Ovary (tissue), 9 donors: Measurements from ENCODE around the gene CD300LF. TPM values are rescaled to one million over a fixed set of nuclear protein-coding genes. Genes with fewer than 3 reads are reported as not detected.
A peak's percentile ranks its signal among the peaks of the same experiment; 100 is the strongest.

ENCODE experiments used
- DNase-seq, 5 donors: peaks; one replicate each; pipeline ENCODE4 v3.0.0-alpha.2; 2019 to 2020
- H3K27ac ChIP-seq, 2 donors: fragments of 200-600 bp; one replicate each; pipeline versions ENCODE4 v1.5.1 to v1.8.0; 2019 to 2022
- H3K27me3 ChIP-seq: fragments of 200-600 bp; one replicate; pipeline ENCODE4 v1.8.0; 2022
- H3K36me3 ChIP-seq: fragments of 200-600 bp; sonication (generic); one replicate; pipeline ENCODE4 v1.5.1; 2019
- H3K4me1 ChIP-seq: one replicate; pipeline ENCODE4 v1.8.1; 2013; ENCODE audit warnings: mild to moderate bottlenecking, moderate library complexity; ENCODE audit not compliant: insufficient read depth
- H3K4me3 ChIP-seq: fragments of 200-600 bp; sonication (generic); one replicate; pipeline ENCODE4 v1.5.1; 2017
- H3K9me3 ChIP-seq, 2 donors: fragments of 200-600 bp in 1 of 2; sonication (generic) in 1 of 2; one replicate each; pipeline versions ENCODE4 v1.5.1 to v1.8.1; 2013 to 2019; ENCODE audit warnings: mild to moderate bottlenecking in 1 of 2, moderate library complexity in 1 of 2
- EP300 ChIP-seq: sonication (generic); formaldehyde crosslinking; IDR thresholded peaks from one replicate; pipeline ENCODE4 v1.6.1; 2017; ENCODE audit warnings: antibody characterized with exemption
- POLR2A ChIP-seq: fragments of 450-650 bp; IDR thresholded peaks from one replicate; pipeline ENCODE4 v1.6.1; 2017; ENCODE audit warnings: antibody characterized with exemption, mild to moderate bottlenecking, moderate library complexity
- WGBS, 3 donors: extraction: QIAGEN DNeasy Blood & Tissue Kit in 1 of 3; methylation state at CpG; one replicate each; pipeline versions ENCODE4 v1.1.5 to v1.1.7; 2013 to 2017; 5-methylcytosine and 5-hydroxymethylcytosine counted together
- intact Hi-C, 4 donors: fragments of 100-400 bp; cut with DNase I; formaldehyde crosslinking; loops; one replicate each; pipeline versions ENCODE4 v1.11.0 to v1.15.1; 2022 to 2023
- polyA plus RNA-seq, 2 donors: library from polyadenylated mRNA; stranded (reverse); fragments of 200-250 nt in 1 of 2; fragments of 350-450 nt in 1 of 2; fragmentation: Illumina TruSeq in 1 of 2; extraction: RNeasy Lipid Tissue Mini Kit (QIAGEN cat#74804) in 1 of 2; gene quantifications; one replicate each; pipeline ENCODE4 v1.2.3, GENCODE V29; 2013 to 2014
- total RNA-seq, 7 donors: library from RNA; depleted of rRNA in 2 of 7; stranded (reverse); fragments of >200 nt in 2 of 7; fragmentation: NEBNext Ultra II Directional in 3 of 7; extraction: Animal tissue kit (Norgen Biotek cat#: 25700) in 3 of 7; gene quantifications; one replicate each; pipeline versions ENCODE4 v1.1.0 to v1.2.4, GENCODE V29; 2016 to 2023
- TF ChIP-seq, protein P1 (sequence below), 3 donors: fragments of 450-650 bp in 2 of 3; fragments of 200-600 bp in 1 of 3; IDR thresholded peaks; one replicate each; pipeline versions ENCODE4 v1.5.1 to v1.8.0; 2016 to 2022; ENCODE audit warnings: antibody characterized with exemption in 3 of 3, mild to moderate bottlenecking in 1 of 3
- donor health status: DM: no; HTN: no; CAD: no; lungs with moderate emphysema.
- donor health status: DM: no; HTN: no; CAD: no.
- donor health status: Bipolar disorder and iron deficiency.
- donor health status: DM: yes; HTN: yes; CAD: no.
- donor health status: DM: no; HTN: no; CAD: no.
- donor health status: DM: yes; HTN: yes; CAD: no.

CD300LF gene
- total and polyA plus RNA-seq, 9 donors = 0.23 to 3.9 (median 0.39) TPM; not detected in 1

DNA sequence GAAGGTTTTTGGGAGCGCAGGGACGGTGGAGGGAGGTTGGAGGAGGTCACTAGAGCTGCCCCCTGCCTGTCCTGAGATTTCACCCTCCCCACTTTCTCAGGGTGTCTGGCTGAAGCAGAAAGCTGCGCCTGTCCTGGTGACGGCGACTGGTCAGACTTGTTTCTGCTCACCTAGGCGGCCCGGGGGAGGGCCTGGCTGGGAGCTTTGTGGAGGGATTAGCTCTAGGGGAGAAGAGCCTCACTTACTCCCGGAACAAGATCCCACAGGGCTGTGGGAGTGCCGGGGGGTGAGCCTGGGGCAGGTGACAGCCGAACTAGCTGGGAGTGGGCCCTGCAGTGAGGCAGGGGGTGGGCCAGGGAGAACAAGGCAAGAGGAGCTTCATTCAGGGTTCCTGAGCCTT lies 47.2 kb upstream of the CD300LF start:
- WGBS, 3 donors = 78 to 86% (median 86%) methylated on average over 10 of the region's 10 CpGs
- H3K36me3 ChIP-seq = no peaks in the 10 kb centered on the region
- peaks cover 23% of the 10 kb centered on the region for H3K4me1 ChIP-seq
- H3K4me3 ChIP-seq = no peak overlapping the region
- H3K9me3 ChIP-seq = no peaks in the 10 kb centered on the region
- no peak for TF ChIP-seq EP300
- no peak for TF ChIP-seq POLR2A
- TF ChIP-seq, protein P1, sequence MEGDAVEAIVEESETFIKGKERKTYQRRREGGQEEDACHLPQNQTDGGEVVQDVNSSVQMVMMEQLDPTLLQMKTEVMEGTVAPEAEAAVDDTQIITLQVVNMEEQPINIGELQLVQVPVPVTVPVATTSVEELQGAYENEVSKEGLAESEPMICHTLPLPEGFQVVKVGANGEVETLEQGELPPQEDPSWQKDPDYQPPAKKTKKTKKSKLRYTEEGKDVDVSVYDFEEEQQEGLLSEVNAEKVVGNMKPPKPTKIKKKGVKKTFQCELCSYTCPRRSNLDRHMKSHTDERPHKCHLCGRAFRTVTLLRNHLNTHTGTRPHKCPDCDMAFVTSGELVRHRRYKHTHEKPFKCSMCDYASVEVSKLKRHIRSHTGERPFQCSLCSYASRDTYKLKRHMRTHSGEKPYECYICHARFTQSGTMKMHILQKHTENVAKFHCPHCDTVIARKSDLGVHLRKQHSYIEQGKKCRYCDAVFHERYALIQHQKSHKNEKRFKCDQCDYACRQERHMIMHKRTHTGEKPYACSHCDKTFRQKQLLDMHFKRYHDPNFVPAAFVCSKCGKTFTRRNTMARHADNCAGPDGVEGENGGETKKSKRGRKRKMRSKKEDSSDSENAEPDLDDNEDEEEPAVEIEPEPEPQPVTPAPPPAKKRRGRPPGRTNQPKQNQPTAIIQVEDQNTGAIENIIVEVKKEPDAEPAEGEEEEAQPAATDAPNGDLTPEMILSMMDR (IDR thresholded peaks at IDR 0.05) = no peak
- H3K27ac ChIP-seq = no peak overlapping the region
- no peaks in the 10 kb centered on the region for H3K27me3 ChIP-seq
- peak in 1 of 5 donors; percentile 27 for DNase-seq
- intact Hi-C loops = no loop called here

DNA sequence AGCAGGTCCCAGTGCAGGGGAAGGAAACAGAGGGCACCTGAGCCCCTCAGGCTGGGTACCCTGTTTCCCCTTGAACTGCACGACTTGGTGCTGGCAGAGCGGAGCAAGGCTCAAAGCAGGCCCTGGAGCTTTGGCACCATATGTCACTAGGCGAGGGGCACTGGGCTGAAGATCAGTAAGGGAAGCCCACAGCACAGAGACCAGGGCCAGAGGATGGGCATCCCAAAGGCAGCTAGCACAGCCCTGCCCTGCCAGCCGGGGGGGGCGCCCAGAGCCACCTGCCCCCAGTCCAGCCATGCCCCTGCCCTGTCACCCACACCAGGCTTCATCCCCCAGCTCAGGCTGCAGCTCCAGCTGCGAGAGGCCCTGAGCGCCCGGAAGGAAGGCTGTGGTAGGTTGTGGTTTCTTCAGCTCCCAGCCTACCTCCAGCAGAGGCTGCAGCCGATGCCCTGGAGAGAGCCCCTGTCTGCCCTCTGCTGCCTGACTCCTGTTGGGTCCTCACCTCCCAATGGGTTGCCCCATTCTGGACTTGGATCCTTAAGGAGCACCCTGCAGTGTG lies 46.6 kb upstream of the CD300LF start:
- no peaks in the 10 kb centered on the region for H3K9me3 ChIP-seq
- no peaks in the 10 kb centered on the region for H3K27me3 ChIP-seq
- TF ChIP-seq EP300 (no peak), POLR2A (no peak)
- TF ChIP-seq, protein P1 (IDR thresholded peaks at IDR 0.05) = no peak
- DNase-seq = no peak
- H3K4me3 ChIP-seq = no peak overlapping the region
- intact Hi-C loops = no loop called here
- H3K36me3 ChIP-seq = no peaks in the 10 kb centered on the region
- H3K4me1 ChIP-seq = peaks cover 23% of the 10 kb centered on the region
- 79 to 91% (median 86%) methylated on average over 9 of the region's 9 CpGs for WGBS, 3 donors
- H3K27ac ChIP-seq = no peak overlapping the region

DNA sequence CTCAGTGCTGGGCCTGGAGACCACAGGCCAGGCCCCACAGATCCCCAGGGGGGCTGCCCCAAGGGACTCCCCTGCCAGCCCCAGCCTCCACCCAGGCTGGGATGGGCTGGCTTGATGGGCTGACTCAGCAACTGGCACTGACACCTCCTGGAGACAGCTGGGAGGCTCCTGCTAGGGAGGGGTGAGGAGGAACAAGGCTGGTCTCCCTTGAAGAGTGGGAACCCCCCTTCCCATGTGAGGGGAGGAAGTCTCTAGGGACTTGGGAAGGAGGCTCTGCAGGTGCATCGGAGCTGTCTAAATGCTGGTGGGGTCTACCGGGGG lies 46.1 kb upstream of the CD300LF start:
- intact Hi-C loops = no loop called here
- Histone ChIP-seq H3K4me1 (peaks cover 22% of the 10 kb centered on the region), H3K36me3 (no peaks in the 10 kb centered on the region), H3K4me3 (no peak overlapping the region), H3K27ac (no peak overlapping the region), H3K27me3 (no peaks in the 10 kb centered on the region), H3K9me3 (no peaks in the 10 kb centered on the region)
- TF ChIP-seq EP300 = no peak
- no peak for TF ChIP-seq POLR2A
- TF ChIP-seq, protein P1 (IDR thresholded peaks at IDR 0.05) = no peak
- no peak for DNase-seq
- WGBS, 3 donors = 75 to 97% (median 94%) methylated on average over 2 of the region's 2 CpGs

DNA sequence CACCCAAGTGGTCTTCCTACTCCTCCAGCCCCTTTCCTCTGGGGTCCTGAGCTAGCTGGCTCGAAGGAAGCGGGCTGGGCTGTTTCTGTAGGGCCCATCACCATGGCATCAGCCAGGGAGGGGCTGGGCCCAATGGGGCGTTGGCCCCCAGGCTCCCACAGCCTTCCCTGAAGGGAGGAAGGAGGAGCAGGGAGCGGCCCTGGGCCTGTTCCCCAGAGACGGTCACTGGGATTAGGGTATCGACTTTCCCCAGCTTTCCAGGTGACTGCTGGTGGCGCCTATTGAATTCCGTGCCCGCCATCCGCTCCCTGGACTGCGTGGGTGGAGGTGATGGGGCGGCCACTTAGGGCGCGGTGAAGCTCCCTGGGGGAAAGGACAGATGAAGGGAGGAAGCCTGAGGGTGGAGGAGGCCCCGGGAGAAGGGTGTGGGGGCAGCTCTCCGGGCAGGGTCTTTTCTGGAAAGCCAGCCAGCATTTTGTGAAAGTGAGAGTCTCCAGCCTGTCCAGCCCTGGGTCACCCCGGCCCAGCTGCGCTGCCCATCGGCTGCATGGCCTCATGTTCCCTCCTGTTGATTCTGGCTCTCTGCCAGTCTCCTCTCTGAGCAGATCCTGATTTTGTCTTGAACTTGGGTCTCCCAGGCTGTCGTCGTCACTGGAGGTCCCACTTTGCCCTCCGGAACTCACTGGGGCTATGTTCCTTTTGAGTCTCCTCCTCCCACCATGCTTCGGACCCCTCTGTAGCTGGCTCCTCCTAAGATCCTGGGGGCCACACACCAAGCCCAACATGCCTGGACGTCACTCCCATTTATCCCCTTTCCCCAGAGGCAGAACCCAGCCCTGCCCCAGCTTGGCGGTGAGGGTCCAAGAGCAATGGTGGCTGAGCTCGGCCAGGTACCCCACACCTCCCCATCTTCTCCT lies 45.5 kb upstream of the CD300LF start:
- peaks cover 18% of the 10 kb centered on the region for H3K4me1 ChIP-seq
- no peak overlapping the region for H3K27ac ChIP-seq
- TF ChIP-seq POLR2A = no peak
- TF ChIP-seq EP300 = no peak
- TF ChIP-seq, protein P1 (IDR thresholded peaks at IDR 0.05) = no peak
- H3K36me3 ChIP-seq = no peaks in the 10 kb centered on the region
- intact Hi-C loops = no loop called here
- no peak for DNase-seq
- no peaks in the 10 kb centered on the region for H3K27me3 ChIP-seq
- WGBS, 3 donors = 44 to 54% (median 54%) methylated on average over 26 of the region's 26 CpGs
- no peak overlapping the region for H3K4me3 ChIP-seq
- H3K9me3 ChIP-seq = no peaks in the 10 kb centered on the region
